ENCODE results near the gene PHETA2. TPM values are rescaled to one million over a fixed set of nuclear protein-coding genes. Genes with fewer than 3 reads are reported as not detected.

The PHETA2 gene
- total and polyA plus RNA-seq, 2 of the 13 experiments (the other 11 are each of a cell fraction or from before 2014, with no cell fraction given): 0.07 TPM; not detected in 1

DNA sequence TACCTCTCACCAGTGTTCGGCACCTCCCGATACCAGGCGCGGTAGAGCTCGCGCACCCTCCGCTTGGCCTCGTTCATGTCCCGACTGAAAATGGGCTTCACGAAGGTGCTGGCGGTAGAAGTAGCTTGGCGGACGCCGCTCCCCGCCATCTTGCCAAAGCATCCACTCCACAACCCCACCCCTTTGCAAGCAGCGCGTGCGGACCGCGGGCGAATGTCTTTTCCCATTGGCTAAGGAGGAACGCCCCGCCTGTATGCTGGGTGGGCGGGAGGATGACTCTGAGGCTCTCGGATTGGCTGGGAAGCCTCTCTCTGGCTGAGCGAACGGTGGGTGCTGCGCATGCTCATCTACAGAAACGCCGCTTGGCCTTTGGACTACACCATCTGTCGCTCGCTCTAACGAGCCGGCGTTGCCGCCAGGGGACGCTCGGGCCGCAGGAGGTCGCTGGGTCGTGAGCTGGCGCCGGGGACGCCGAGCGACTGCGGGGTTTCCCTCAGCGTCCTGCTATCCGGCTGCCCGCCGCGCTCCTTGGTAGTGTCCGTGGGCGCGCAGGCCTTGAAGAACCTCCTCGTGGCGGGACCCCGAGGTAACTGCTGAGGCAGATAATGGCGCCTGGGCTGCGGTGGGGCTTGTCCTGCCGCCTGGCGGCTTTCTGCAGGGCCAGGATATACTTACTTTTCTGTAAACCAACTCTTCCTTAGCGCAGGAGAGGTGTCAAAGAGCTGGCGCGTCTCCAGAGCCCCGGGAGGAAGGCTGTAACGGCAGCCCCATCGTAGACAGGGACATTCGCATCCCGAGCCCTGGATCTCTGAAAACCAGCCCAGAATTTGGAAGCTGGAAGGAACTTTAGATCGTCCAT is 16.8 kb downstream of the PHETA2 start, which contains the start of gene NDUFA6 (continued):
- TF ChIP-seq, protein P1, sequence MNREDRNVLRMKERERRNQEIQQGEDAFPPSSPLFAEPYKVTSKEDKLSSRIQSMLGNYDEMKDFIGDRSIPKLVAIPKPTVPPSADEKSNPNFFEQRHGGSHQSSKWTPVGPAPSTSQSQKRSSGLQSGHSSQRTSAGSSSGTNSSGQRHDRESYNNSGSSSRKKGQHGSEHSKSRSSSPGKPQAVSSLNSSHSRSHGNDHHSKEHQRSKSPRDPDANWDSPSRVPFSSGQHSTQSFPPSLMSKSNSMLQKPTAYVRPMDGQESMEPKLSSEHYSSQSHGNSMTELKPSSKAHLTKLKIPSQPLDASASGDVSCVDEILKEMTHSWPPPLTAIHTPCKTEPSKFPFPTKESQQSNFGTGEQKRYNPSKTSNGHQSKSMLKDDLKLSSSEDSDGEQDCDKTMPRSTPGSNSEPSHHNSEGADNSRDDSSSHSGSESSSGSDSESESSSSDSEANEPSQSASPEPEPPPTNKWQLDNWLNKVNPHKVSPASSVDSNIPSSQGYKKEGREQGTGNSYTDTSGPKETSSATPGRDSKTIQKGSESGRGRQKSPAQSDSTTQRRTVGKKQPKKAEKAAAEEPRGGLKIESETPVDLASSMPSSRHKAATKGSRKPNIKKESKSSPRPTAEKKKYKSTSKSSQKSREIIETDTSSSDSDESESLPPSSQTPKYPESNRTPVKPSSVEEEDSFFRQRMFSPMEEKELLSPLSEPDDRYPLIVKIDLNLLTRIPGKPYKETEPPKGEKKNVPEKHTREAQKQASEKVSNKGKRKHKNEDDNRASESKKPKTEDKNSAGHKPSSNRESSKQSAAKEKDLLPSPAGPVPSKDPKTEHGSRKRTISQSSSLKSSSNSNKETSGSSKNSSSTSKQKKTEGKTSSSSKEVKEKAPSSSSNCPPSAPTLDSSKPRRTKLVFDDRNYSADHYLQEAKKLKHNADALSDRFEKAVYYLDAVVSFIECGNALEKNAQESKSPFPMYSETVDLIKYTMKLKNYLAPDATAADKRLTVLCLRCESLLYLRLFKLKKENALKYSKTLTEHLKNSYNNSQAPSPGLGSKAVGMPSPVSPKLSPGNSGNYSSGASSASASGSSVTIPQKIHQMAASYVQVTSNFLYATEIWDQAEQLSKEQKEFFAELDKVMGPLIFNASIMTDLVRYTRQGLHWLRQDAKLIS (CRISPR knock-in tag; IDR thresholded peaks at IDR 0.05): no peak
- TF ChIP-seq SP2 (CRISPR knock-in tag; IDR thresholded peaks at IDR 0.05) (peak; percentile 80), NFYB (CRISPR knock-in tag; IDR thresholded peaks at IDR 0.05) (peak; percentile 85), GPN1 (CRISPR knock-in tag; IDR thresholded peaks at IDR 0.05; ENCODE audit: borderline replicate concordance) (no peak), HOXA3 (CRISPR knock-in tag; IDR thresholded peaks at IDR 0.05) (peak; percentile 75; the same call in 1 of the 2 replicates), ZNF572 (CRISPR knock-in tag; IDR thresholded peaks at IDR 0.05) (no peak), ZSCAN9 (CRISPR knock-in tag; IDR thresholded peaks at IDR 0.05; ENCODE audit: borderline replicate concordance) (peak; percentile 50), ZNF883 (CRISPR knock-in tag; IDR thresholded peaks at IDR 0.05; ENCODE audit: not compliant biosample characterization) (peak; percentile 91), SAP130 (CRISPR knock-in tag; IDR thresholded peaks at IDR 0.05; ENCODE audit: low read depth) (peak; percentile 86), ZNF451 (CRISPR knock-in tag; IDR thresholded peaks at IDR 0.05) (peak; percentile 70), USF2 (IDR thresholded peaks at IDR 0.05; ENCODE audit: low read depth, low read length) (no peak), USF2 (CRISPR knock-in tag; IDR thresholded peaks at IDR 0.05; ENCODE audit: borderline replicate concordance) (peak; percentile 42; the same call in 1 of the 2 replicates), ZFP90 (CRISPR knock-in tag; IDR thresholded peaks at IDR 0.05; ENCODE audit: borderline replicate concordance) (peak; percentile 97), ZNF670 (CRISPR knock-in tag; IDR thresholded peaks at IDR 0.05; ENCODE audit: borderline replicate concordance) (peak; percentile 82; the same call in 1 of the 2 replicates), HDAC1 (CRISPR knock-in tag; IDR thresholded peaks at IDR 0.05) (peak; percentile 85), SALL2 (CRISPR knock-in tag; IDR thresholded peaks at IDR 0.05) (peak; percentile 92), PBX2 (CRISPR knock-in tag; IDR thresholded peaks at IDR 0.05) (no peak), PHF21A (CRISPR knock-in tag; IDR thresholded peaks at IDR 0.05) (peak; percentile 70; the same call in 1 of the 2 replicates), ZEB1 (IDR thresholded peaks at IDR 0.05; ENCODE audit: insufficient replicate concordance, low read depth) (no peak), HNF4A (CRISPR knock-in tag; IDR thresholded peaks at IDR 0.05) (peak; percentile 95), KAT7 (CRISPR knock-in tag; IDR thresholded peaks at IDR 0.05; ENCODE audit: borderline replicate concordance) (0 out of 2 replicates have a peak, but pooled peaks have one; percentile 50)
